ENCODE results near the gene WDR55. TPM values are rescaled to one million over a fixed set of nuclear protein-coding genes. Genes with fewer than 3 reads are reported as not detected.

The WDR55 gene
- total RNA-seq, 1 experiment from 2014 or later, result 37.9 TPM

- no TSS peak for BruUV-seq (replicated peaks)
- Histone ChIP-seq H3K4me3 (no peak overlapping the region), H3F3A (ENCODE audit: insufficient read depth, low read depth) (no peaks in the 10 kb centered on the region), H4K20me1 (ENCODE audit: insufficient read depth) (no peaks in the 10 kb centered on the region), H3K36me3 (ENCODE audit: low read depth) (peaks cover 9% of the 10 kb centered on the region; the same call in 1 of the 2 replicates), H3K4me1 (replicated peaks; ENCODE audit: insufficient read depth) (no peaks in the 10 kb centered on the region), H3K4me2 (no peak overlapping the region), H2AFZ (no peak overlapping the region), H3K9me3 (ENCODE audit: insufficient read depth, low read depth) (no peaks in the 10 kb centered on the region), H3K79me2 (ENCODE audit: low read depth) (no peaks in the 10 kb centered on the region), H3K27ac (no peak overlapping the region), H3K9me2 (ENCODE audit: insufficient read depth) (no peaks in the 10 kb centered on the region), H3K27me3 (ENCODE audit: insufficient read depth, low read depth) (no peaks in the 10 kb centered on the region)
- TF ChIP-seq EZH2 (IDR thresholded peaks at IDR 0.05; ENCODE audit: low read depth) (no peak), CTCF (conservative IDR thresholded peaks at IDR 0.05) (no peak)
- ChIA-PET POLR2A (ENCODE audit: unreplicated experiment) (interaction anchor here (0.6 kb wide), 1 partner anchor 22 kb away, joined by 6 read pairs; no protein-coding TSS in a partner anchor), CTCF (no interaction called here)
- no peak for DNase-seq
- intact Hi-C loops (cut with micrococcal nuclease; ENCODE audit: unreplicated experiment), result no loop called here
Measured at GRCh38 chr5:140678993-140679392, 14.3 kb downstream of the WDR55 start.

GRCh38 chr5:140690376-140690932 is 25.8 kb downstream of the WDR55 start:
- intact Hi-C loops (cut with micrococcal nuclease; ENCODE audit: unreplicated experiment), result no loop called here
- peaks cover 54% of the 10 kb centered on the region for H3K79me2 ChIP-seq (ENCODE audit: low read depth)
- CTCF ChIA-PET, result interaction anchor here (0.6 kb wide), 2 partner anchors 29 to 911 kb away, joined by 3 read pairs; no protein-coding TSS in a partner anchor

More at GRCh38 chr5:140690376-140690932, 25.8 kb downstream of the WDR55 start:
- peaks cover 21% of the 10 kb centered on the region for H3F3A ChIP-seq (ENCODE audit: insufficient read depth, low read depth)
- DNase-seq, result no peak
- H4K20me1 ChIP-seq (ENCODE audit: insufficient read depth), result 0 out of 2 replicates have a peak, but pooled peaks cover 4% of the 10 kb centered on the region
- peaks cover 17% of the 10 kb centered on the region; the same call in 1 of the 2 replicates for H3K36me3 ChIP-seq (ENCODE audit: low read depth)
- BruUV-seq (replicated peaks), result TSS peak; percentile 45
- peaks cover 25% of the 10 kb centered on the region for H3K4me1 ChIP-seq (replicated peaks; ENCODE audit: insufficient read depth)
- TF ChIP-seq EZH2 (IDR thresholded peaks at IDR 0.05; ENCODE audit: low read depth) (no peak), CTCF (conservative IDR thresholded peaks at IDR 0.05) (no peak)
- H3K4me3 ChIP-seq, result peak overlapping the region; percentile 96
- no peaks in the 10 kb centered on the region for H3K9me2 ChIP-seq (ENCODE audit: insufficient read depth)
- peak overlapping the region; percentile 92 for H3K4me2 ChIP-seq
- peak overlapping the region; percentile 98 for H2AFZ ChIP-seq
- no peaks in the 10 kb centered on the region for H3K27me3 ChIP-seq (ENCODE audit: insufficient read depth, low read depth)
- H3K27ac ChIP-seq, result peak overlapping the region; percentile 68
- POLR2A ChIA-PET (ENCODE audit: unreplicated experiment), result interaction anchor here (0.6 to 1.5 kb wide), 3 partner anchors 10 to 1017 kb away, joined by 4 to 11 read pairs (median 9); partner anchors contain the start of gene ZMAT2
- no peaks in the 10 kb centered on the region for H3K9me3 ChIP-seq (ENCODE audit: insufficient read depth, low read depth)
